ENCODE data around the gene ANAPC2.

ANAPC2 gene

GRCh38 chr9:137178201-137178938 is 10.0 kb downstream of the ANAPC2 start:
- DNase-seq (ENCODE audit: extremely low read depth in 1 of 2, low read depth in 1 of 2) = no peak

DNA sequence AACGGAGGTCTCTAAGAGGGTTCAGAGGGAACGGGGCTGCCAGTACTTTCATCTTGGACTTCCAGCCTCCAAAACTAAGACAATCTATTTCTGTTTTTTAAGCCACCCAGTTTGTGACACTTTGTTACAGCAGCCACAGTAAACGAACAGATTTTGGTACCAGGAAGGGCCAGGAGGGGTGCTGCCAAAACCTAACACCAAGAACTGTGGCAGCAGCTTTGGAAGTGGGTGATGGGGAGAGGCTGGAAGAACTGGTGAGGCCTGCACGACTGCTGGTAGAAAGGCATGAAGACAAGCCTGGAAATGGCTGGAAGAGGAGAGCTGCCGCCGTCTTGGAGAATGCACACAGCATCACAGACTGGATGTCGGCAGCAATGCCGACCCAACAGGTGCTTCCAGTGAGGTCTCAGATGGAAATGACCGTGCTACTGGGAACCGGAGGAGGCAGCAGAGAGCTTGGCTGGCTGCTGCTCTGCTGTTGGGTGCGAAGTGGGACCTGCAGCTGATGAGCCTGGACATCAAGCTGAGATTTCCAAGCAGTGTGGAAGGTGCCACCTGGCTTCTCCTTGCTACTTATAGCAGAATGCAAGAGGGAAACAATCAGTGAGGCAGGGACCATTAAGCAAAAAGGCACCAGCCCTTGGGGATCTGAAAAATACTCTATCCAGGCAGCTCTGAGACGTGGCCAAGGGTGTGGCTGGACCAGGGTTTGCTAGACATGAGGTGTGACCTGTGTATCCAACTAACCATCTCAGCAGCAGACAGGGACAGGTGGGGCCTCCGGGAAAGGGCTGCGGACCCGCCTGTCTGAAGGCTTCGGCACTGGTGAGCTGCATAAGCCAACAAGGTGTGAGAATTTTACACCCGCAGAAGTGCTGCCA is 11.8 kb downstream of the ANAPC2 start:
- no peak for DNase-seq (ENCODE audit: extremely low read depth in 1 of 2, low read depth in 1 of 2)

DNA sequence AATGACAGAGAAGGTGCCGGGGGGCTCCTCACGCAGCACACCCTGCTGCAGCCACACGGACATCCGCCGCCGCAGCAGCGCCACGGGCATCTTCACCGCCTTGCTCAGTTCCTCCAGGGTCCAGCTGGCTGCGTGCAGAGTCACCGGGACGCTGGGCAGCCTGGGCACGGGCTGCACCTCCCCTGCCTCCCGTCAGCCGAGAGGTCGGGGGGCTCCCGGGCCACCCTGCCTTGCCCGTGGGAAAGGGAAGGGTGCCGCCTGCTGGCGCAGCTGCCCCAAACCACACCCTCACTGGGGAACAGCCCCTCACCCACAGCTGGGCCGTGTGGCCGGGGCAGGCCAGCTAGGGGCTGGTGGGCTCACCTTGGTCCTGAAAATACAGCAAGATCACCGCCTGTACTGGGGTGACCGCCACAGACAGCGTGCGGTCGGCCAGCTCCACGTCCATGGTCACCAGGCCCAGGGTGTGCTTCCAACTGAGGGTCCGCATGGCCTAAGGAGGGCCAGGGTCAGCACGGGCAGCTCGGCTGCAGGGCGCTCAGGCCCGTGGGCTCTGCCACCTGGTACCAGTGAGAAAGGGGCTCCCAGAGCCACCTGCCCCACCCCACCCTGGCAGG is 12.9 kb downstream of the ANAPC2 start:
- no peak for DNase-seq (ENCODE audit: extremely low read depth in 1 of 2, low read depth in 1 of 2)

GRCh38 chr9:137174722-137175293 is 13.6 kb downstream of the ANAPC2 start:
- peak in 1 of 2 donors; percentile 13 for DNase-seq (ENCODE audit: extremely low read depth in 1 of 2, low read depth in 1 of 2)

DNA sequence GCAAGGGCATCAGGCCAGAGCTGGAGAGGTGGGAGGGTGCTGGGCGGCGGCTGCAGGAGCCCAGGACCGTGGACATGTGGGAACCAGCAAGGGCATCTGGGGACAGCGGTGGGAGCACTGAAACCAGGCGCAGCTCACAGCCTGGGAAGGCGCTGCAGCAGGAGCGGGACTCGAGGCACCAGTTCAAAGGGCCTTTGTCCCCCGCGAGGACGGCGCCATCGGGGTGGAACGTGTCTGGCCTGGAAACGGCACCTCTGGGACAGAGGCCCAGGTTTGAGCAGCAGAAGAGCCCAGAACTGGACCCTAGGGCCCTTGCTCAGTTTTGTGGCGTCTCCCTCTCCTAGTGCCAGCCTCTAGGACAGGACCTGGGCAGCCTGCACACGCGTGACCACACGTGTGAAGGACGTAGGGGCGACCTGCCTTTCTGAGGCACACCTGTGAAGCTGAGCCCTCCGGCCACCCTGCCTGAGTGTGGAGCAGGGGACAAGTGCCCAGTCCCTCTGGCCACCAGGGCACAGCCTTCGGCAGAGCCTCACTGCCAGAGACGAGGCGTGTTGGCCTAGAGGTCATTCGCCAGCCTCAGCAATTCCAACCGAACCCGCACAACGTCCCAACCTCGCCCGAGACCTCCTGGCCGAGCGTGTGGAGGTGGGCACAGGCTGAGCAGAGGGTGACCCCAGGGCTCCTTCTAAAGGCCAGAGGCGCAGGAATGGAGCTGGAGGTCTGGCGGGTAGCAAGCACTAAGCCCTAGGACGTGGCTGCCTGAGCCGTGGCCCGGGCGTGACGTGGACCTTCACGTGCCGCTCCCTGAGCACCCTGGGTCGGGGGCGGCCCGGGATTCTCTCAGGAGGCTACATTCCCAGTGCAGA is 14.3 kb downstream of the ANAPC2 start:
- no peak for DNase-seq (ENCODE audit: extremely low read depth in 1 of 2, low read depth in 1 of 2)

GRCh38 chr9:137172901-137173795 is 15.2 kb downstream of the ANAPC2 start:
- DNase-seq (ENCODE audit: extremely low read depth in 1 of 2, low read depth in 1 of 2) = no peak

- DNase-seq (ENCODE audit: extremely low read depth in 1 of 2, low read depth in 1 of 2) = no peak
Measured at GRCh38 chr9:137171149-137171900, 17.0 kb downstream of the ANAPC2 start.

- DNase-seq (ENCODE audit: extremely low read depth in 1 of 2, low read depth in 1 of 2) = no peak
Measured at GRCh38 chr9:137170486-137171148, 17.7 kb downstream of the ANAPC2 start.

GRCh38 chr9:137169896-137170358 is 18.4 kb downstream of the ANAPC2 start, which contains the start of gene LRRC26:
Gene LRRC26 (minus strand): TSS chr9:137170051. CDS start chr9:137169943, 108 bp downstream.
- no peak for DNase-seq (ENCODE audit: extremely low read depth in 1 of 2, low read depth in 1 of 2)

GRCh38 chr9:137168904-137169856 is 19.2 kb downstream of the ANAPC2 start:
- DNase-seq (ENCODE audit: extremely low read depth in 1 of 2, low read depth in 1 of 2) = no peak

GRCh38 chr9:137168573-137168903 is 19.8 kb downstream of the ANAPC2 start:
- no peak for DNase-seq (ENCODE audit: extremely low read depth in 1 of 2, low read depth in 1 of 2)

DNA sequence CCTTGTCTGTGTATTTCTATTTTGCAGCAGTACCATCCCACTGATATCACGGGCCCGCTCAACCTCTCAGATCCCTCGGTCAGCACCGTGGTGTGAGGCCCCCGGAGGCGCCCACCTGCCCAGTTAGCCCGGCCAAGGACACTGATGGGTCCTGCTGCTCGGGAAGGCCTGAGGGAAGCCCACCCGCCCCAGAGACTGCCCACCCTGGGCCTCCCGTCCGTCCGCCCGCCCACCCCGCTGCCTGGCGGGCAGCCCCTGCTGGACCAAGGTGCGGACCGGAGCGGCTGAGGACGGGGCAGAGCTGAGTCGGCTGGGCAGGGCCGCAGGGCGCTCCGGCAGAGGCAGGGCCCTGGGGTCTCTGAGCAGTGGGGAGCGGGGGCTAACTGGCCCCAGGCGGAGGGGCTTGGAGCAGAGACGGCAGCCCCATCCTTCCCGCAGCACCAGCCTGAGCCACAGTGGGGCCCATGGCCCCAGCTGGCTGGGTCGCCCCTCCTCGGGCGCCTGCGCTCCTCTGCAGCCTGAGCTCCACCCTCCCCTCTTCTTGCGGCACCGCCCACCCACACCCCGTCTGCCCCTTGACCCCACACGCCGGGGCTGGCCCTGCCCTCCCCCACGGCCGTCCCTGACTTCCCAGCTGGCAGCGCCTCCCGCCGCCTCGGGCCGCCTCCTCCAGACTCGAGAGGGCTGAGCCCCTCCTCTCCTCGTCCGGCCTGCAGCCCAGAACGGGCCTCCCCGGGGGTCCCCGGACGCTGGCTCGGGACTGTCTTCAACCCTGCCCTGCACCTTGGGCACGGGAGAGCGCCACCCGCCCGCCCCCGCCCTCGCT is 20.4 kb downstream of the ANAPC2 start:
- DNase-seq (ENCODE audit: extremely low read depth in 1 of 2, low read depth in 1 of 2) = no peak

- DNase-seq (ENCODE audit: extremely low read depth in 1 of 2, low read depth in 1 of 2) = no peak
Measured at GRCh38 chr9:137167277-137167746, 21.0 kb downstream of the ANAPC2 start.

DNA sequence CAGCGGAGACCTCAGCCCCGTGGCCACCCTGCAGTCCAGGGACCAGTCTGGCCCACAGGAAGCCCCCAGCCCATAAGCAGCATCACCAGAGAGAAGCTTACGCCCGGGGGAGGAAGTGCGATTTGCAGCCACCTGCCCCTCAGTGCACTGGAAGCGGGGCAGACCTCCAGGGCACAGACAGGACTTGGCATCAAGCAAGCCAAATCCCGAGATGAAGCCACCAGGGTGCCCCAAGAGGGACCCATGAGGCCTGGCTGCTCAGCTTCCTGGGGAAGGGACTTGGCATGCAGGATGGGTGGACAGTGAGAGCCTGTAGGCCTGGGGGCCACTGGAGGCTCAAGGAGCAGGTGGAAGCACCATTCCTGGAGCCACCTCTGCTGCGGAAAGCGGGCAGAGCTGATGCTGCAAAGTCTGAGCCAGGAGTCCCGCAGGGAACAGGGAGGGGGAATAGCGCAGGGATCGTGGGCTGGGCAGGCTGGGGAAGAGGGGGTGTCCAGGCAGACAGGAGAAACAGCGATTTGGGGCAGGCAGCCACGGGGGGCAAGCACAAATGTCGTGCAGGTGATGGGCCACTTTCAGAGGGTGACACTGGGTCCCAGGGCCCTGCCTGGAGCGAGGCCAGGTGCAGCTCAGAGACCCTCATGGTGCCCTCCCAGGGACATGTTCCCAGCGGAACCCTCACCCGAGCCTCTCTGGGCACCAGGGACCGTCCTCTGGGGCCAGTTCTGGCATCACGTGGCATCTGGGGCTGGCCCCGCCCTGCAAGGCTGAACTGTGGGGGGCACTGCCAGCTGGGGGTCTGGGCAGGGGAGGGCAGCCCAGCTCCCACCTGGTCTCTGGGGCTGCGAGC is 21.8 kb downstream of the ANAPC2 start:
- DNase-seq (ENCODE audit: extremely low read depth in 1 of 2, low read depth in 1 of 2) = no peak

DNA sequence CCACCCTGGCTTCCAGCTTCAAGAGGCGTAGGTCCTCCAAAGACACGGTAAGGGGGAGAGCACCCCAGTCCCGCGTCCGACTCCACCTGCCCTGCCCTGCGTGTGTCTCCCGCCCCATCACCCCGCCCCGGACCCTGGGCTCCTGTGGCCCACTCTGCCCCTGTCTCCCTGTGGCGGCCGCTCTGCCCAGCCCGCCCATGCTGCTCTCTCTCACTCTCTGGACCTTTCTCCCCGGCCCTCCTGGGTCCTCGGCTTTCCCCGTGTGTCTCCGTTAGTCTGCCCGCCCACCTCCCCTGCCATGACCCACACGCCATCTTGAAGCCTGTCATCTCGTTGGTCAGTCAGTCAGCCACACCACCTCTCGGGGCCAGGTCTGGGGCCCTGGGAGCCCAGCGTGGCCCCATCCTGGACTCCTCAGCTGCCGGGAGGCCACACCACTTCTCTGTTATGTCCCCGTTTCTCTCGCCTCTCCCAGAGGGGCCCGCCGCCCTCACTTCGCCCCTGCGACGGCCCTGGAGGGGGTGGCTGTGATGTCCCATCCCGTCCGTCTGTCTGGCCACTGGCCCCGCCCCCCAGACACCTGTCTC is 23.0 kb downstream of the ANAPC2 start:
- DNase-seq (ENCODE audit: extremely low read depth in 1 of 2, low read depth in 1 of 2) = no peak
